ENCODE data around the gene ESYT2. TPM values are rescaled to one million over a fixed set of nuclear protein-coding genes. Genes with fewer than 3 reads are reported as not detected.

ESYT2 gene
- total RNA-seq, 1 experiment from 2014 or later = 39.0 TPM

- Histone ChIP-seq H4K20me1 (ENCODE audit: control insufficient read depth, insufficient read depth, insufficient read length) (no peaks in the 10 kb centered on the region), H2BK5ac (ENCODE audit: insufficient read length, low read length) (no peak overlapping the region), H3K18ac (ENCODE audit: insufficient read length, low read depth, low read length) (no peak overlapping the region), H3K14ac (ENCODE audit: insufficient read depth, low read length) (no peak overlapping the region), H3K79me1 (ENCODE audit: insufficient read depth, low read depth, low read length, poor library complexity, severe bottlenecking) (no peaks in the 10 kb centered on the region), H4K91ac (ENCODE audit: insufficient read length, low read depth, low read length) (no peak overlapping the region), H3K23me2 (ENCODE audit: insufficient read length, low read depth, low read length, poor library complexity, severe bottlenecking) (no peaks in the 10 kb centered on the region), H3K9me3 (ENCODE audit: control insufficient read depth, low read depth, low read length) (no peaks in the 10 kb centered on the region), H3K23ac (ENCODE audit: insufficient read length, low read depth, low read length) (no peak overlapping the region), H3K4ac (ENCODE audit: low read depth, low read length) (no peak overlapping the region), H2BK120ac (ENCODE audit: low read depth, low read length, poor library complexity, severe bottlenecking) (no peak overlapping the region), H3K9ac (ENCODE audit: extremely low read depth, insufficient read length, low read length) (no peak overlapping the region), H3K4me1 (ENCODE audit: insufficient read depth, low read length) (no peaks in the 10 kb centered on the region), H4K8ac (replicated peaks; ENCODE audit: insufficient read length, low read depth, low read length) (no peak overlapping the region), H2BK20ac (ENCODE audit: low read depth, low read length, poor library complexity, severe bottlenecking) (no peak overlapping the region), H3K79me2 (ENCODE audit: insufficient read depth, low read length) (no peaks in the 10 kb centered on the region), H2BK12ac (ENCODE audit: insufficient read length, low read depth, low read length) (no peak overlapping the region), H3K27ac (ENCODE audit: insufficient read length, low read depth, low read length) (no peak overlapping the region), H3T11ph (ENCODE audit: low read length) (no peak overlapping the region), H2BK15ac (ENCODE audit: low read depth, low read length) (no peak overlapping the region), H2AK5ac (ENCODE audit: insufficient read length, low read length) (no peak overlapping the region), H4K5ac (ENCODE audit: insufficient read length, low read depth, low read length) (no peak overlapping the region), H3K4me2 (ENCODE audit: insufficient read depth, insufficient read length, low read length) (no peak overlapping the region), H2AFZ (ENCODE audit: low read length) (no peak overlapping the region), H3K27me3 (ENCODE audit: insufficient read depth, low read length) (no peaks in the 10 kb centered on the region), H3K56ac (ENCODE audit: insufficient read length, low read depth, low read length) (no peak overlapping the region)
- Mint-ChIP-seq H3K4me3 (no peak overlapping the region), H3K4me1 (no peaks in the 10 kb centered on the region), H3K27me3 (ENCODE audit: low read depth) (no peaks in the 10 kb centered on the region; the same call in 1 of the 2 replicates), H3K27ac (peak overlapping the region; percentile 40 to 73 (median 63); a peak in 4 of 7 replicates), H3K9me3 (no peaks in the 10 kb centered on the region), H3K36me3 (ENCODE audit: insufficient read depth in 1 of 3, low read depth in 3 of 3) (peaks cover 10 to 70% (median 62%) of the 10 kb centered on the region in 3 experiments; a peak in 6 of 7 replicates)
- no peak for TF ChIP-seq CTCF (conservative IDR thresholded peaks at IDR 0.05)
- WGBS (ENCODE audit: extremely low coverage, insufficient read length, low lambda C conversion rate) = no CpG with 5 or more reads among the region's 15 CpGs
- no peak for DNase-seq
Observed at GRCh38 chr7:158740013-158740656, 89.2 kb downstream of the ESYT2 start.
